ENCODE data around the gene RAB3A.

Gene RAB3A

DNA sequence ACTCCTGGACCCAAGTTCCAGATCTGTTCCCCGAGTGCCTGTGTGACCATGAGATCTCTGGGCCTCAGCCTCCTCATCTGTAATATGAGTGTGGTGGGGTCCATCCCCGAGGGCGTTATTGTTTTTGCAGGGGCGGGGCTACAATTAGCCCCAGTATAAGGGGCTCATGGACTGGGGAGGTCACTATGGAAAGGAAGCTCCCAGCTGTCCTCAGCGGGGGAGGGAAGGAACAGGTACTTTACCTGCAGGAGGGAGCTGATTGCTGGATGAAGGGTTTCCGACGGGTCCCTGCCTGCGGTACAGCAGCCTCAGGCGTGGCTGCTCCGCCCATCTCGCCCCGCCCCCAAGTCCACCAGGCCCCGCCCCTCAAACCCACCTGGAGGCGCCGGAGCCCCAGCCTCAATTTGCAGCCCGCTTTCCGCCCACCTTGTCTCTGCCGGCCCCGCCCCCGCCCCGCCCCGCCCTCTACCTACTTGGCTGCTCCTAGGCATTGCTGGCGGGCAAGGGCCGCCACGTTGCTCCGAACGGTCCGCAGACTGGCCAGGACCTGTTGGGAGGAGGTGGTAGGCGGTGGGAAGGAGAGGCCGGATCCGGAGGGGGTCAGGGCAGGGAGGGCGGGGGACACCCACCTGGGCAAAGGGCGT, 16.9 kb upstream of the RAB3A start:
- peak; percentile 81 for DNase-seq

DNA sequence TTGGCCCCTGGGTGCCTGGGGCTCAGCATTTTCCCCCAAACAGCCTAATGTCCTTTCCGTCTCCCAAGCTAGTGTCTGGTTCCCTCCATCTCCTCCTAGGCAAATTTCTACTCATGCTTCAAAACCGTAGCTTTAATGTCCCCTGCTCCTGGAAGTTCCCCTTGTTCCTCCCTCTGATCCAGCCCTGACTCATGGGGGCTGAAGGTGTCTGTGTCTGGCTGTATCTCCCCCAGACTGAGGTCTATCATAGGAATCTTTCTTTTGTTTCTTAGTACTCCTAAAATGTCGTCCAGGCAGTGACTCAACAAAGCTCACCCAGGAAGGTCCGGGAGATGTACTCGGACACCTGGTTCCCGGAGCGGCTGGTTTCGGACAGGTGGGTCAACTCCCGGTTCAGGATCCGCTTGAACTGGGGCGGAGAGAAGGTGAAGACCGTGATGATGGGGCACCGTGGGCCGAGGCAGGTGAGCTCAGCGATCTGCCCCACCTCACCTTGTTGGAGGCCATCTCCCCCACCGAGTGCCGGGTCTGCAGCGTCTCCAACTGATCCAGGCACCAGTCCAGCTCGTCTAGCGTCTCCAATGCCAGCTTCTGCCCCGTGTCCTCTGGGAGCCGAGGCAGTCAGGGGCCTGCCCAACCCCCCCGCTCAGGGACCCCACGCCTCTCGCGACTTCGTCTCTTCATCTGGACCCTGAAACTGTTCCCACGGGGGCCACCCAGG, 16.2 kb upstream of the RAB3A start:
- no peak overlapping the region for H2BK120ac ChIP-seq (ENCODE audit: low read depth, low read length)
- H3K56ac ChIP-seq (ENCODE audit: low read length), result peak overlapping the region; percentile 70
- no peak overlapping the region for H3K27ac ChIP-seq (ENCODE audit: low read depth, low read length)
- no peak overlapping the region for H4K8ac ChIP-seq (ENCODE audit: low read depth, low read length)
- H2AK5ac ChIP-seq (ENCODE audit: low read length), result no peak overlapping the region
- H3K27me3 ChIP-seq (ENCODE audit: insufficient read depth, low read length, poor library complexity), result no peaks in the 10 kb centered on the region
- no peak overlapping the region for H2BK5ac ChIP-seq (ENCODE audit: low read length)
- no peaks in the 10 kb centered on the region for H3K79me2 ChIP-seq (ENCODE audit: control insufficient read depth, insufficient read depth, low read length)
- no peak overlapping the region for H3K9ac ChIP-seq (ENCODE audit: low read length)
- no peak overlapping the region for H3K4ac ChIP-seq (ENCODE audit: low read depth, low read length)
- no peak overlapping the region for H3K4me3 ChIP-seq (ENCODE audit: low read length)
- DNase-seq, result no peak
- no peaks in the 10 kb centered on the region for H3K36me3 ChIP-seq (ENCODE audit: control insufficient read depth, insufficient read depth, low read length)
- no peak overlapping the region for H3K23ac ChIP-seq (ENCODE audit: low read length)
- H3K4me2 ChIP-seq (ENCODE audit: low read length), result no peak overlapping the region
- H4K5ac ChIP-seq (ENCODE audit: low read length), result no peak overlapping the region
- H3K79me1 ChIP-seq (ENCODE audit: low read length), result no peaks in the 10 kb centered on the region
- no peak overlapping the region for H2BK15ac ChIP-seq (replicated peaks; ENCODE audit: low read depth)
- H3K18ac ChIP-seq (ENCODE audit: low read length), result no peak overlapping the region
- no peaks in the 10 kb centered on the region for H3K4me1 ChIP-seq (ENCODE audit: control insufficient read depth, low read depth, low read length)
- no CpG with 5 or more reads among the region's 28 CpGs for WGBS (ENCODE audit: extremely low coverage, insufficient coverage, low lambda C conversion rate)

More for the DNA sequence above, 16.9 kb upstream of the RAB3A start:
- Histone ChIP-seq H3K27ac (ENCODE audit: low read depth, low read length) (no peak overlapping the region), H3K4me3 (ENCODE audit: low read length) (no peak overlapping the region), H4K8ac (ENCODE audit: low read depth, low read length) (no peak overlapping the region), H2BK120ac (ENCODE audit: low read depth, low read length) (no peak overlapping the region), H3K4me2 (ENCODE audit: low read length) (peak overlapping the region; percentile 18), H3K18ac (ENCODE audit: low read length) (no peak overlapping the region), H2BK5ac (ENCODE audit: low read length) (no peak overlapping the region), H3K56ac (ENCODE audit: low read length) (peak overlapping the region; percentile 70), H2AK5ac (ENCODE audit: low read length) (no peak overlapping the region), H3K23ac (ENCODE audit: low read length) (no peak overlapping the region), H4K5ac (ENCODE audit: low read length) (no peak overlapping the region), H3K9ac (ENCODE audit: low read length) (peak overlapping the region; percentile 47), H3K36me3 (ENCODE audit: control insufficient read depth, insufficient read depth, low read length) (no peaks in the 10 kb centered on the region), H3K27me3 (ENCODE audit: insufficient read depth, low read length, poor library complexity) (peaks cover 6% of the 10 kb centered on the region), H3K4ac (ENCODE audit: low read depth, low read length) (no peak overlapping the region), H3K79me1 (ENCODE audit: low read length) (no peaks in the 10 kb centered on the region), H3K4me1 (ENCODE audit: control insufficient read depth, low read depth, low read length) (no peaks in the 10 kb centered on the region), H3K79me2 (ENCODE audit: control insufficient read depth, insufficient read depth, low read length) (no peaks in the 10 kb centered on the region), H2BK15ac (replicated peaks; ENCODE audit: low read depth) (no peak overlapping the region)
- WGBS (ENCODE audit: extremely low coverage, insufficient coverage, low lambda C conversion rate), result no CpG with 5 or more reads among the region's 33 CpGs

DNA sequence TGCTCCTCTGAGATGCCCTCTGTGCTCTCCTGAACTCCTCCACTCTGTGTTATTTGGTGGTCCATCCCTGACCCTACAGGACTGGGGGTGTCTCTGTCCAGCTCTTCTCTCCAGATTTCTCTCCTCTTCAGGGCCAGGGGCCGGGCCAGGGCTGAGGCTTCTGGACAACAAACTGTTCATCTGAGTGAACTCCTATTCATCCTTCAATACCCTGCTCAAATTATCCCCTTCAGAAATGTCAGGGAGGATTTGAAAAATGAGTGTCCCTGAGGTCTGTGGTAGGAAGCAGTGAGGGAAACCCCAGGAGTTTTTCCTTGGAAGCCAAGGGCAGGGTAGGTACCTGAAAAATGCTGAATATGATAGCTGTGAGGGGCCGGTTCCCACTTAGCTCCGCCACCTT, 14.8 kb upstream of the RAB3A start:
- no CpG with 5 or more reads among the region's 3 CpGs for WGBS (ENCODE audit: extremely low coverage, insufficient coverage, low lambda C conversion rate)
- no peak for DNase-seq

DNA sequence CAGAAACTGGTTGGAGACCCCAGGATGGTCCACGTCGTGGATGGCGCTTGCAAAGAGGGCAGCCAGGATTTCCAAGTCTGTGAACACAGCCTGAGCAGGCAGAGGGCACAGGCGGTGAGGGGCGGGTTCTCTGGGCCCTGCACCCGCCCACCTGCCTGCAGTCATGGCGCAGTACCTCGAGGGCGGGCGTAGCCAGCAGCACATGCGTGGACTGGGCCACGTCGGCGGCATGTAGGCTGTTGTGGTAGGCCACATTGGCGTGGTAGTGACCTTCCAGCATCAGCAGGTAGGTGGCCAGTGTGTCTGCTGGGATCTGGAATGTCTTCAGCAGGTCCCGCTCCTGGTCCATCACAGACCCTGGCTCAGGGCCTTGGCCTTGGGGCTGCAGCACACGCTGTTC, 14.3 kb upstream of the RAB3A start:
- Histone ChIP-seq H3K4me3 (ENCODE audit: low read length) (no peak overlapping the region), H3K4ac (ENCODE audit: low read depth, low read length) (no peak overlapping the region), H3K79me1 (ENCODE audit: low read length) (no peaks in the 10 kb centered on the region), H3K18ac (ENCODE audit: low read length) (no peak overlapping the region), H2BK5ac (ENCODE audit: low read length) (no peak overlapping the region), H3K27ac (ENCODE audit: low read depth, low read length) (no peak overlapping the region), H3K9ac (ENCODE audit: low read length) (no peak overlapping the region), H3K56ac (ENCODE audit: low read length) (no peak overlapping the region), H3K79me2 (ENCODE audit: control insufficient read depth, insufficient read depth, low read length) (no peaks in the 10 kb centered on the region), H3K4me2 (ENCODE audit: low read length) (no peak overlapping the region), H4K8ac (ENCODE audit: low read depth, low read length) (no peak overlapping the region), H3K27me3 (ENCODE audit: insufficient read depth, low read length, poor library complexity) (no peaks in the 10 kb centered on the region), H3K23ac (ENCODE audit: low read length) (no peak overlapping the region), H4K5ac (ENCODE audit: low read length) (no peak overlapping the region), H2BK15ac (replicated peaks; ENCODE audit: low read depth) (no peak overlapping the region), H3K4me1 (ENCODE audit: control insufficient read depth, low read depth, low read length) (no peaks in the 10 kb centered on the region), H2AK5ac (ENCODE audit: low read length) (no peak overlapping the region), H3K36me3 (ENCODE audit: control insufficient read depth, insufficient read depth, low read length) (no peaks in the 10 kb centered on the region), H2BK120ac (ENCODE audit: low read depth, low read length) (no peak overlapping the region)
- no peak for DNase-seq
- no CpG with 5 or more reads among the region's 17 CpGs for WGBS (ENCODE audit: extremely low coverage, insufficient coverage, low lambda C conversion rate)

More for the DNA sequence above, 14.8 kb upstream of the RAB3A start:
- H2BK5ac ChIP-seq (ENCODE audit: low read length), result no peak overlapping the region
- H3K9ac ChIP-seq (ENCODE audit: low read length), result no peak overlapping the region
- H3K4me3 ChIP-seq (ENCODE audit: low read length), result no peak overlapping the region
- no peak overlapping the region for H3K4ac ChIP-seq (ENCODE audit: low read depth, low read length)
- no peak overlapping the region for H2AK5ac ChIP-seq (ENCODE audit: low read length)
- H3K79me2 ChIP-seq (ENCODE audit: control insufficient read depth, insufficient read depth, low read length), result no peaks in the 10 kb centered on the region
- H3K27me3 ChIP-seq (ENCODE audit: insufficient read depth, low read length, poor library complexity), result no peaks in the 10 kb centered on the region
- H3K4me2 ChIP-seq (ENCODE audit: low read length), result no peak overlapping the region
- no peak overlapping the region for H4K8ac ChIP-seq (ENCODE audit: low read depth, low read length)
- no peaks in the 10 kb centered on the region for H3K4me1 ChIP-seq (ENCODE audit: control insufficient read depth, low read depth, low read length)
- H3K36me3 ChIP-seq (ENCODE audit: control insufficient read depth, insufficient read depth, low read length), result no peaks in the 10 kb centered on the region
- H3K56ac ChIP-seq (ENCODE audit: low read length), result no peak overlapping the region
- no peaks in the 10 kb centered on the region for H3K79me1 ChIP-seq (ENCODE audit: low read length)
- H2BK15ac ChIP-seq (replicated peaks; ENCODE audit: low read depth), result no peak overlapping the region
- no peak overlapping the region for H2BK120ac ChIP-seq (ENCODE audit: low read depth, low read length)
- H3K18ac ChIP-seq (ENCODE audit: low read length), result no peak overlapping the region
- H3K27ac ChIP-seq (ENCODE audit: low read depth, low read length), result no peak overlapping the region
- no peak overlapping the region for H4K5ac ChIP-seq (ENCODE audit: low read length)
- H3K23ac ChIP-seq (ENCODE audit: low read length), result no peak overlapping the region

DNA sequence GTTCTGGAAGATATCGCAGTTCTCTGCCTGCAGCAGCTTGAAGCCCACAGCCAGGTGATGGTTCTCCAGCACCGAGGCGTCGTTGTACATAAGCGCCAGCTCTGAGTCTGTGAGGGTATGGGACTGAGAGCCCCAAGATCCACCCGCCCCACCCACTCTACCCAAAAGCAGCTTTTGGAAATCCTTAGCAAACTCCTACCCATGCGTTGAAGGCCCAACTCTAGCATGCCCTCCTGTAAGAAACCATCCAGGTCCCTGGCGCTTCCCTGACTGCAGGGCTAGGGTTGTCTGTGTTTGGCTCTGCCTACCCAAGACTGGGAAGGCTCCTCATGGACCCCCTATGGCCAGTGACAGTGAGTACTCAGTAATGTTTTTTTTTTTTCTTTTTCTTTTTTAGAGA, 12.9 kb upstream of the RAB3A start:
- Histone ChIP-seq H3K4me1 (ENCODE audit: control insufficient read depth, low read depth, low read length) (no peaks in the 10 kb centered on the region), H3K36me3 (ENCODE audit: control insufficient read depth, insufficient read depth, low read length) (no peaks in the 10 kb centered on the region), H3K23ac (ENCODE audit: low read length) (no peak overlapping the region), H2BK120ac (ENCODE audit: low read depth, low read length) (no peak overlapping the region), H3K4me2 (ENCODE audit: low read length) (no peak overlapping the region), H2BK15ac (replicated peaks; ENCODE audit: low read depth) (no peak overlapping the region), H3K18ac (ENCODE audit: low read length) (no peak overlapping the region), H3K56ac (ENCODE audit: low read length) (no peak overlapping the region), H3K9ac (ENCODE audit: low read length) (no peak overlapping the region), H3K4ac (ENCODE audit: low read depth, low read length) (no peak overlapping the region), H4K8ac (ENCODE audit: low read depth, low read length) (no peak overlapping the region), H3K4me3 (ENCODE audit: low read length) (no peak overlapping the region), H3K79me1 (ENCODE audit: low read length) (no peaks in the 10 kb centered on the region), H2BK5ac (ENCODE audit: low read length) (no peak overlapping the region), H3K79me2 (ENCODE audit: control insufficient read depth, insufficient read depth, low read length) (no peaks in the 10 kb centered on the region), H4K5ac (ENCODE audit: low read length) (no peak overlapping the region), H2AK5ac (ENCODE audit: low read length) (no peak overlapping the region), H3K27me3 (ENCODE audit: insufficient read depth, low read length, poor library complexity) (no peaks in the 10 kb centered on the region), H3K27ac (ENCODE audit: low read depth, low read length) (no peak overlapping the region)
- DNase-seq, result no peak
- no CpG with 5 or more reads among the region's 8 CpGs for WGBS (ENCODE audit: extremely low coverage, insufficient coverage, low lambda C conversion rate)
